H1 (cell line): ENCODE data around the gene STAT4. TPM values are rescaled to one million over a fixed set of nuclear protein-coding genes. Genes with fewer than 3 reads are reported as not detected.

ENCODE experiments used
- CTCF ChIA-PET: fragments of 300-600 bp; sonication (Branson Sonifier 250); formaldehyde crosslinking; loops from one replicate; lab custom pipeline; 2021; ENCODE audit not compliant: partially characterized antibody; lab: Charles Lee
- POLR2A ChIA-PET: fragments of 300-600 bp; sonication (Branson Sonifier 250); formaldehyde crosslinking; loops from one replicate; lab custom pipeline; 2021; ENCODE audit warnings: inconsistent platforms; ENCODE audit not compliant: partially characterized antibody; lab: Charles Lee
- DNase-seq, 2 experiments: peaks; one replicate each; pipeline versions ENCODE4 v3.0.0 to v3.0.0-alpha.2; 2010 to 2022; ENCODE audit warnings: low spot score in 2 of 2, low read depth in 1 of 2, mixed read lengths in 1 of 2
- FAIRE-seq: peaks from 2 replicates; lab custom pipeline; 2011; peaks lifted over from hg19 to GRCh38; lab: Jason Lieb, UNC
- H2AFZ ChIP-seq: 2 replicates; pipeline ENCODE4 v1.8.1; 2012; ENCODE audit warnings: low read length, inconsistent platforms
- H2AK5ac ChIP-seq: 2 replicates; pipeline ENCODE4 v1.6.1; 2013; ENCODE audit warnings: low read depth, low read length
- H2BK120ac ChIP-seq: replicated peaks from 2 replicates; pipeline ENCODE3; 2013; ENCODE audit warnings: low read depth, low read length, inconsistent platforms
- H2BK12ac ChIP-seq: 2 replicates; pipeline ENCODE4 v1.6.1; 2013; ENCODE audit warnings: low read depth, low read length
- H2BK15ac ChIP-seq: 2 replicates; pipeline ENCODE4 v1.6.1; 2013; ENCODE audit warnings: low read length
- H2BK20ac ChIP-seq: 2 replicates; pipeline ENCODE4 v1.6.1; 2013; ENCODE audit warnings: low read length
- H2BK5ac ChIP-seq: 2 replicates; pipeline ENCODE4 v1.6.1; 2013; ENCODE audit warnings: low read depth, low read length
- H3K14ac ChIP-seq: 2 replicates; pipeline ENCODE4 v1.6.1; 2013; ENCODE audit warnings: inconsistent platforms; ENCODE audit not compliant: insufficient read length
- H3K18ac ChIP-seq: 2 replicates; pipeline ENCODE4 v1.6.1; 2013; ENCODE audit warnings: low read length; ENCODE audit errors: extremely low read depth
- H3K23ac ChIP-seq: 2 replicates; pipeline ENCODE4 v1.6.1; 2013; ENCODE audit warnings: inconsistent platforms; ENCODE audit not compliant: insufficient read length
- H3K23me2 ChIP-seq: 2 replicates; pipeline ENCODE4 v1.6.1; 2013; ENCODE audit warnings: low read depth, low read length
- H3K27ac ChIP-seq: 2 replicates; pipeline ENCODE4 v1.6.1; 2011; ENCODE audit warnings: low read depth, low read length, inconsistent platforms
- H3K27me3 ChIP-seq, 4 experiments: replicated peaks in 1 of 4; 1 replicate in 1 of 4; 2 replicates in 3 of 4; pipeline versions ENCODE4 v1.6.1 to v1.8.1; 2011 to 2013; ENCODE audit warnings: low read length in 3 of 4, mild to moderate bottlenecking in 3 of 4, inconsistent platforms in 2 of 4, mixed read lengths in 2 of 4, moderate library complexity in 1 of 4; ENCODE audit not compliant: control insufficient read depth in 3 of 4, insufficient read depth in 3 of 4; ENCODE audit errors: extremely low read depth in 1 of 4
- H3K36me3 ChIP-seq, 4 experiments: 2 replicates each; pipeline versions ENCODE4 v1.6.1 to v1.8.1; 2011 to 2013; ENCODE audit warnings: mild to moderate bottlenecking in 4 of 4, low read length in 3 of 4, moderate library complexity in 2 of 4, control low read depth in 1 of 4, inconsistent platforms in 1 of 4; ENCODE audit not compliant: insufficient read depth in 4 of 4, control insufficient read depth in 2 of 4
- H3K4ac ChIP-seq: replicated peaks from 2 replicates; pipeline ENCODE3; 2013; ENCODE audit warnings: low read length, low read depth, mixed read lengths, inconsistent platforms; ENCODE audit not compliant: insufficient read length
- H3K4me1 ChIP-seq, 4 experiments: replicated peaks in 1 of 4; 1 replicate in 1 of 4; 2 replicates in 3 of 4; pipeline versions ENCODE4 v1.6.1 to v1.8.1; 2011 to 2013; ENCODE audit warnings: low read length in 3 of 4, inconsistent platforms in 2 of 4, mixed read lengths in 1 of 4; ENCODE audit not compliant: insufficient read depth in 4 of 4, control insufficient read depth in 3 of 4
- H3K4me2 ChIP-seq, 2 experiments: 2 replicates each; pipeline versions ENCODE4 v1.6.1 to v1.8.1; 2011 to 2013; ENCODE audit warnings: low read depth in 2 of 2, low read length in 2 of 2, control low read depth in 1 of 2, inconsistent platforms in 1 of 2, mild to moderate bottlenecking in 1 of 2; ENCODE audit not compliant: insufficient read depth in 1 of 2
- H3K4me3 ChIP-seq, 4 experiments: fragments of 200-600, 300-600 bp in 1 of 4; sonication (generic), shearing (Covaris generic), sonication (Bioruptor Twin) in 1 of 4; 2 replicates each; pipeline versions ENCODE4 v1.5.1 to v1.8.1; 2011 to 2016; ENCODE audit warnings: low read length in 4 of 4, low read depth in 3 of 4, control low read depth in 2 of 4, inconsistent platforms in 2 of 4, mild to moderate bottlenecking in 2 of 4, mixed read lengths in 1 of 4, moderate library complexity in 1 of 4; ENCODE audit not compliant: insufficient read depth in 2 of 4; ENCODE audit errors: extremely low read depth in 1 of 4
- H3K56ac ChIP-seq: replicated peaks from 2 replicates; pipeline ENCODE3; 2013; ENCODE audit warnings: low read depth, mild to moderate bottlenecking, mixed read lengths, low read length, inconsistent platforms; ENCODE audit not compliant: insufficient read length
- H3K79me1 ChIP-seq: 2 replicates; pipeline ENCODE4 v1.6.1; 2013; ENCODE audit warnings: low read depth, low read length, control low read depth
- H3K79me2 ChIP-seq, 2 experiments: 2 replicates each; pipeline versions ENCODE4 v1.6.1 to v1.8.1; 2012 to 2013; ENCODE audit warnings: low read length in 2 of 2, mild to moderate bottlenecking in 2 of 2, inconsistent platforms in 1 of 2; ENCODE audit not compliant: insufficient read depth in 2 of 2, control insufficient read depth in 1 of 2
- H3K9ac ChIP-seq, 4 experiments: replicated peaks in 1 of 4; 1 replicate in 1 of 4; 2 replicates in 3 of 4; pipeline versions ENCODE4 v1.6.1 to v1.8.1; 2011 to 2013; ENCODE audit warnings: low read depth in 3 of 4, low read length in 3 of 4, control low read depth in 2 of 4, mild to moderate bottlenecking in 2 of 4, moderate library complexity in 2 of 4, inconsistent platforms in 1 of 4; ENCODE audit errors: extremely low read depth in 1 of 4
- H3K9me3 ChIP-seq, 2 experiments: 2 replicates each; pipeline versions ENCODE4 v1.6.1 to v1.8.1; 2012 to 2013; ENCODE audit warnings: mild to moderate bottlenecking in 2 of 2, moderate library complexity in 2 of 2, control low read depth in 1 of 2, inconsistent platforms in 1 of 2, low read depth in 1 of 2, low read length in 1 of 2, mixed read lengths in 1 of 2; ENCODE audit not compliant: insufficient read depth in 2 of 2
- H4K20me1 ChIP-seq, 2 experiments: replicated peaks in 1 of 2; 2 replicates each; pipeline versions ENCODE3 to v1.8.1; 2011 to 2013; ENCODE audit warnings: inconsistent platforms in 2 of 2, low read length in 2 of 2, mild to moderate bottlenecking in 1 of 2; ENCODE audit not compliant: insufficient read depth in 2 of 2, control insufficient read depth in 1 of 2
- H4K5ac ChIP-seq: 2 replicates; pipeline ENCODE4 v1.6.1; 2013; ENCODE audit warnings: low read length, low read depth, mixed read lengths, inconsistent platforms; ENCODE audit not compliant: insufficient read length
- H4K8ac ChIP-seq: 2 replicates; pipeline ENCODE4 v1.8.0; 2013; ENCODE audit warnings: mild to moderate bottlenecking, moderate library complexity, low read length, inconsistent platforms; ENCODE audit not compliant: insufficient read depth; ENCODE audit errors: extremely low read depth
- H4K91ac ChIP-seq: replicated peaks from 2 replicates; pipeline ENCODE3; 2013; ENCODE audit warnings: low read length, mixed read lengths, inconsistent platforms; ENCODE audit not compliant: insufficient read length
- BRCA1 ChIP-seq: IDR thresholded peaks from 2 replicates; pipeline ENCODE4 v1.6.1; 2012; ENCODE audit warnings: low read depth, low read length, improper control_type of control experiment
- CTCF ChIP-seq, 3 experiments: IDR thresholded peaks; 1 replicate in 2 of 3; 2 replicates in 1 of 3; pipeline versions ENCODE4 v1.5.1 to v1.6.1; 2011; ENCODE audit warnings: low read length in 3 of 3, mild to moderate bottlenecking in 3 of 3, inconsistent platforms in 2 of 3, low read depth in 1 of 3, moderate library complexity in 1 of 3; ENCODE audit not compliant: insufficient read depth in 1 of 3; ENCODE audit errors: control extremely low read depth in 1 of 3
- MAFK ChIP-seq: IDR thresholded peaks from 2 replicates; pipeline ENCODE4 v1.6.1; 2012; ENCODE audit warnings: low read depth, mild to moderate bottlenecking, improper control_type of control experiment, low read length
- RAD21 ChIP-seq, 2 experiments: IDR thresholded peaks in 1 of 2; conservative IDR thresholded peaks in 1 of 2; 2 replicates each; pipeline ENCODE4 v1.6.1; 2011; ENCODE audit warnings: low read depth in 2 of 2, low read length in 2 of 2, improper control_type of control experiment in 1 of 2, inconsistent platforms in 1 of 2, mild to moderate bottlenecking in 1 of 2, moderate library complexity in 1 of 2
- WGBS, 2 experiments: shearing (Covaris generic) in 1 of 2; methylation state at CpG; one replicate each; pipeline versions ENCODE4 v1.1.6 to v1.1.7; 2013 to 2015; ENCODE audit warnings: low lambda C conversion rate in 2 of 2, mixed read lengths in 2 of 2, inconsistent platforms in 1 of 2, low coverage in 1 of 2, missing lambda C conversion rate in 1 of 2; ENCODE audit not compliant: insufficient replicate concordance in 2 of 2, insufficient coverage in 1 of 2, insufficient read length in 1 of 2; ENCODE audit errors: extremely low coverage in 1 of 2, missing lambda C conversion rate in 1 of 2; 5-methylcytosine and 5-hydroxymethylcytosine counted together
- polyA plus RNA-seq, 7 experiments: library from polyadenylated mRNA; depleted of rRNA in 3 of 7; stranded (reverse) in 5 of 7; unstranded in 2 of 7; fragments of >200 nt in 5 of 7; fragments of 200-250 nt in 2 of 7; gene quantifications; 1 replicate in 5 of 7; 2 replicates in 1 of 7; 4 replicates in 1 of 7; pipeline versions ENCODE4 v1.2.1 to v1.2.3, GENCODE V29; 2011 to 2013; ENCODE audit warnings: missing spikeins in 2 of 7, mixed read lengths in 2 of 7
- total RNA-seq: library from RNA; stranded (reverse); fragmentation: NEBNext Ultra II Directional; extraction: Animal tissue kit (Norgen Biotek cat#: 25700); gene quantifications from 2 replicates; pipeline ENCODE4 v1.2.1, GENCODE V29; 2021

STAT4 gene
- total and polyA plus RNA-seq, 2 of the 8 experiments (the other 6 are each of a cell fraction or from before 2014, with no cell fraction given), result 0.36 to 0.63 TPM

DNA sequence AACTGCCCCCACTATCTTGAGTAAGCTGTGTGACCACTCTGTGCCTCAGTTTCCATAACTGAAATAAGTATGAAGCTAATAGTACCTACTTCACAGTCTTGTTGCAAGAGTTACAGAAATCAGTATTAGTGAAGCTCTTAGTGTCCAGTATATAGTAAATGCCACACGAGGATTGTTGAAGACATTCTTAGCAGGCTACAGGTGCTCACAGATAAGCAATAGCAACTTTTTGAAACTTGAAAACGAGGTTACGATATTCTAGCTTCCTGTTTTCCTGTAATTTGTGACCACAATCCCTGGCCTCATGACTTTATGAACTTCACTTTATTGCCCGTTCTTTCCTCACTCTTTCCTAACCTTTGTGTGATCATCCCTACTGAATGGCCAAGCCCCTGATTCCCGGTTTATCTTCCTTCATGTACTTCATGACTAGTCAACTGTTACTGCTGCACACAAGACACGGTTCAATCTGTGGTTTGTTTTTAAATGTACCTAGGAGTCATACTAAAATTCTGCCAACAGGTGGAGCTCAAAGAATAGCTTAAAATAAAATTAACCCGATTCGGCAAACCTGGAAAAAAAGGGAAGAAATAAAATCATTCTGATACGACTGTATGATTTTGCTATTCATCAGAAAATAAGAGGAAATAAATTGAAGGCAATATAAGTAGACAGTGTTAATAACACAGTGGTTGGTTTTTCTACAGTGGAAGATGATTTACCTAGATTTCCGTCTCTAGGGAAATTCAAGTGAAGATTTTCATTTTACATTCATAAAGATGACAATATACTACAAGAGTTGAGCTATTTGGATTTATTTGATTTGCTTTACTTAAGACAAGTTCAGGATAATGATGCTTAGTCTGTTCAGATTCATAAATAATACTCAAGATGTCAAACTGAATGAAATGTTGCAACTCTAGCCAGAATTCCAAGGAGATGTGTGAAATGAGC lies 98.7 kb downstream of the STAT4 start:
- H4K8ac ChIP-seq, result no peak overlapping the region
- no peaks in the 10 kb centered on the region for H3K4me1 ChIP-seq
- H3K79me2 ChIP-seq, result no peaks in the 10 kb centered on the region
- H3K56ac ChIP-seq, result no peak overlapping the region
- no peak overlapping the region for H3K4me2 ChIP-seq
- H4K91ac ChIP-seq, result no peak overlapping the region
- H4K20me1 ChIP-seq, result no peaks in the 10 kb centered on the region
- H3K9ac ChIP-seq, result no peak overlapping the region
- H3K27ac ChIP-seq, result no peak overlapping the region
- TF ChIP-seq BRCA1 (no peak), CTCF (IDR thresholded peaks at IDR 0.05; ENCODE audit: control extremely low read depth in 1 of 3, insufficient read depth in 1 of 3, low read depth in 1 of 3, low read length in 3 of 3) (peak in 2 of 3 experiments; percentile 45 to 52; a peak in 2 of 4 replicates), RAD21 (IDR thresholded peaks at IDR 0.05 in 1 of 2, conservative IDR thresholded peaks at IDR 0.05 in 1 of 2; ENCODE audit: low read depth in 2 of 2, low read length in 2 of 2) (peak; percentile 71 to 77), MAFK (peak; percentile 72)
- TF ChIP-seq, all 59 proteins: peak for 3
- Histone ChIP-seq H3K23ac (no peak overlapping the region), H2AFZ (peak overlapping the region; percentile 94), H3K9me3 (no peaks in the 10 kb centered on the region), H3K18ac (no peak overlapping the region), H2BK20ac (no peak overlapping the region), H3K36me3 (no peaks in the 10 kb centered on the region), H3K27me3 (no peaks in the 10 kb centered on the region), H3K4ac (no peak overlapping the region), H3K23me2 (no peaks in the 10 kb centered on the region), H3K79me1 (no peaks in the 10 kb centered on the region), H2BK120ac (no peak overlapping the region), H2BK5ac (no peak overlapping the region), H2BK15ac (no peak overlapping the region), H2BK12ac (no peak overlapping the region), H3K14ac (no peak overlapping the region), H4K5ac (no peak overlapping the region), H2AK5ac (no peak overlapping the region), H3K4me3 (no peak overlapping the region)
- CTCF ChIA-PET, result interaction anchor here (0.6 to 7.1 kb wide), 65 partner anchors 10 to 695 kb away, joined by 3 to 137 read pairs (median 4); partner anchors contain the start of gene STAT4
- FAIRE-seq (no peak), DNase-seq (no peak)
- POLR2A ChIA-PET, result interaction anchor here (0.9 kb wide), 1 partner anchor 194 kb away, joined by 3 read pairs; no protein-coding TSS in a partner anchor
- 59% methylated on average over 10 of the region's 10 CpGs; no CpG with 5 or more reads in 1 of the 2 experiments for WGBS, 2 experiments
